Activated CD4-positive, CD25-positive, alpha-beta regulatory T cell treated with anti-CD3 and anti-CD28 coated beads, Interleukin-2, amount 50 U/mL, for 72 hours (primary cell): Measurements from ENCODE around the gene COL27A1.

Experiments
- DNase-seq: peaks from one replicate; pipeline ENCODE4 v3.0.0; 2021

COL27A1 gene

DNA sequence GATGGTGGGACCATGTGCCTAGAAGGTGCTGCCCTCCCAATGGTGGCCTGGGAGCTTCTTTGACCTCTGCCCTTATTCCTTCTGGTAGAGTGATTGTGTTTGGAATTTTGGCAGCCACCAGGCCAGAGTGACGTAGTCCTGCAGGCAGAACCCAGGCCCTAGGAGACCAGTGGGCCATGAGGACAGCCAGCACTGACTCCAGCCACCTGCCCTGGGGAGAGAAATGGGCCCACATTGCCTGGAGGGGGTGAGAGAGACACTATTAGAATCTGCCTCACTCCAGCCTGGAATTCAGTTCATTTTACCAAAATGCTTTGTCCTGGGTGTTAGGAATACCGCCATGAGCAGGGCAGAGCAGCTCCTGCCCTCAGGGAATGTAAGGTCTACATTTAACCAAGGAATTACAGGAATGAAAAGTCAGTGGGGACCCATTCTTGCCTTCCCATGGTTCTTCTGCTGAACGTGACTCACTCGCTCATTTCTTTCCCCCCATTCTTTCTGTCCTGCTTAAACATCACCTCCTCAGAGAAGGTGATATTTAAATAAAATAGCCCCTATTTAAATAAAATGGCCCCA lies 5.5 kb upstream of the COL27A1 start:
- DNase-seq: no peak

DNA sequence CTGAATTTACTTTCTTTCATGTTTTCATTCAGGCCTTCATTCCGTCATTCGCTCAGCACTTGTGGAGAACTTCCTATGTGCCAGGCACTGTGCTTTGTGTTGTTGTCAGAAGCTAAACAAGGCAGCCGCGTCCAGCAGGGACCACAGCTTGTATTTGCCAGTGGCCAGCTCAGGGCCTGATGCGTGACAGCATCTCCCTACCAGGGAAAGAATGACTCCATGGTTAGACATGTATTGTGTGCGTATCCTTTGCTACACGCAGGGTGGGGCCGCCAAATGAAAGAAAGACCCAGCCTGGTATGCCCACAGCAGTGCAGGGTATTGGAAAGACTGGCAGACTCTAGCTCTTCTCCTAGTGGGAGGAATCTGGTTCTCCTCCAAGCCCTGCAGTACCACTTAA lies 4.7 kb upstream of the COL27A1 start:
- no peak for DNase-seq

DNA sequence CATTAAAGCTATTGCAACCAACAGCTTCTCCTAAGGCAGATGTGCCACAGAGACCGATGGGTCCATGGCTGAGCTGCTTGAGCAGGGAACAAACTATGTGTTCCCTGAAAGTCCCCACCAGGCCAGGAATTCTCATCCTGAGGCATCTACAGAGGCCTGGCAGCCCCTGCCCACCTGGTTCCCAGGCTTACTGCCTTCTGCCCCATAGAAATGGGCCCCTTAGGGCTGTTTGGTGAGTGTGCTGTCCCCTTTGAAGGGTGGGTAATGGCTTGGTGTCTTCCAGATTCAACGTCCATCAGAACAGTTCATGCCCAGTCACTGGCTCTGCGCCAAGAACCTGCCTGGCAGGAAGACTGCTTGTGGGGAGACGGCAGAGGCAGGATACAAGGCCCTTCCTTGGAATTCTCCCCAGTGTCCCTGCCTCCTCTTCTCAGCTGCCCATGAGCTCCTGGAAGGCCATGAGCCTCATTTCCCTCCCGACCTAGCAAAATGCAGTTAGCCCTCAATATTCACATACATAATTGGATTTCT lies 3.8 kb upstream of the COL27A1 start:
- DNase-seq: no peak

DNA sequence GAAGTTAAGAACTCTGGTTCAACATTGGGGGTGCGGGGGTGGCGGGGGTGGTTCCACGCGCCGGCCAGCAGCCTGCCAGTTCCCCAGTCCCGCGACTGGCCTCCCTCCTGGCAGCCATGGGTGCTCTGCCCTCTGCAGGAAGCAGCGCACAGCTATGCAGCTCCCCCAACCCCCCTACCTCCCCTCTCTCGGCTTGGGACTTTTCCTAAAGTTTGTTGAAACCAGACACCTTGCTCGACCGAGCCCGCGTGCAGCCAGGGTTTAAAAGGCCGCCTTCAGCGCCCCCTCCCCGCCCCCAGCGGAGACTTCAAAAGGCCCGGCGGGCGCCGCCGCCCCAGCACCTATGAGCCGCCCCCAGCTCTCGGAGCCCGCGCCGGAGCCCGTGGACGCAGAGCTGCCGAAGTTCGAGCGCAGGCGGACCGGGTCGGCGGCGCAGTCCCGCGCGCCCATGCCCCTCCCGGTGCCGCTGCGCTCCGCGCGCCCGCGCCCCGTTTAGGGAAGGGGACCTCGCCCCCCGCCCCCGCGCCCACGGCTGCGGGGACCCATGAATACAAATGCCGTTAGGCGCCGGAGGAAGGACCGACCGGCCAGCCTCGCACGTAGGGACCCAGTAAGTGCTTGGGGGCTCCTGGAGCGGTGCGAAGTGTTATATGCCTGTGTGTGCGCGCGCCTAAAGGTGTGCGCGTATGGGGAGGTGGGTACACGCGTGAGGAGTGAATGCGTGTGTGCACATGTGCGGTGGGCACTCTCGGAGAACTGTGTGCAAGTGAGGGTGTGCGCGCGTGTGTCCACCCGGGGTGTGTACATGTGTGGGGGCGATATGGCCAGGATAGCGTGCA lies 1.4 kb upstream of the COL27A1 start:
- DNase-seq: no peak

DNA sequence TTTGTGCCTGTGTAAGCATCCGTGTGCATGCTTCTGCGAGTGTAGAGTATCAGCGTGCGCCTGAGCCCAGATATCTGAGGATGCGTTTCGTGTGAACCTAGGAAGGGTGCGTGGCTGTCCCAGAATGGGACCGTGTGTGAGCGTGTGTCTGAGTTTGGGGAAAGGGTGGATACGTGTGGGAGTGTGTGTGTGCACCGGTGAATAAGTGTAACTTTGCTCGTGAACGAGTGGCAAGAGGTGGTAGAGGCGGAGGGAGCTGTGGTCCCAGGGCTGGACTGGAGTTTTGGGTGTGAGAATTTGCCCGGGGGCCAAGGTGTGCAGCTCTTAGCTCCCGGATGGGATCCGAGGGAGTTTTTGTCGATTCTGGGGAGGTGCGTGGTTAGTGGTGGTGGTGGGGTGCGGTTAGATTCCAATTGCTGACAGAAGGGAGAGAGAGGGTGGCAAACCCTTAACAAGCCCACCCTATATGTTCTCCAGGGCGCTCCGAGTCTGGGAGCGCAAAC lies 686 bp upstream of the COL27A1 start:
- DNase-seq: no peak

DNA sequence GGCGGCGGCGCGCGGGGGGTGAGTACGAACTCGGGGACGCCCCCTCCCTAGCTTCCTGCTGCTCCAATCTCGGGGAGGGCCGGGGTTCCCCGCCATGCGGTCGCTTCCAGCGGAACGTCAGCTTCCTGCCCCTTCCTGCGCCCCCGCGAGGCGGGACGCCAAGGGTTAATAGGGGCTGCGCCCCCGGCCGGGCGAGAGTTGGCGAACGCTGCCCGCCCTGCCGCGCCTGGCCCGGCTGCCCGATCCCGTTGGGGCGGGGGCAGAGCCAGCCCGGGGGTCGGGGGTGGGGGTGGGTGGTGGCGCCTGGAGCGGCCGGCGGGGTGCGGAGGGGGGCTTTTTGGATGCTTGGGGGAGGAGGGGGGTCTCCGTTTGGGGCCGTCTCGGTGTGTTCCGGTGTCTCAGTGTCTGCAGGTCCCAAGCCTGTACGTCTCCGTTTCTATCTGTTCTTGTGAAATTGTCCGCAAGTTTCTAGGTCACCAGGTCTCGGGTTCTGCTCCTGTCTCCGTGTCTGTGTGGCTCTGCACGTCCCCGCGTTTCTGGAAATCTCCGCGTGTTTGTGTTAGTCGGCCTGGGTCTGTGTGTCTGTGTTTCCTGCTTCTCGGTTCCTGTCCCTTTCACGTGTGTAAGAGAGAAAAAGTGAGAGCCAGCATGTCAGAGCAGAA lies 789 bp downstream of the COL27A1 start:
- no peak for DNase-seq

DNA sequence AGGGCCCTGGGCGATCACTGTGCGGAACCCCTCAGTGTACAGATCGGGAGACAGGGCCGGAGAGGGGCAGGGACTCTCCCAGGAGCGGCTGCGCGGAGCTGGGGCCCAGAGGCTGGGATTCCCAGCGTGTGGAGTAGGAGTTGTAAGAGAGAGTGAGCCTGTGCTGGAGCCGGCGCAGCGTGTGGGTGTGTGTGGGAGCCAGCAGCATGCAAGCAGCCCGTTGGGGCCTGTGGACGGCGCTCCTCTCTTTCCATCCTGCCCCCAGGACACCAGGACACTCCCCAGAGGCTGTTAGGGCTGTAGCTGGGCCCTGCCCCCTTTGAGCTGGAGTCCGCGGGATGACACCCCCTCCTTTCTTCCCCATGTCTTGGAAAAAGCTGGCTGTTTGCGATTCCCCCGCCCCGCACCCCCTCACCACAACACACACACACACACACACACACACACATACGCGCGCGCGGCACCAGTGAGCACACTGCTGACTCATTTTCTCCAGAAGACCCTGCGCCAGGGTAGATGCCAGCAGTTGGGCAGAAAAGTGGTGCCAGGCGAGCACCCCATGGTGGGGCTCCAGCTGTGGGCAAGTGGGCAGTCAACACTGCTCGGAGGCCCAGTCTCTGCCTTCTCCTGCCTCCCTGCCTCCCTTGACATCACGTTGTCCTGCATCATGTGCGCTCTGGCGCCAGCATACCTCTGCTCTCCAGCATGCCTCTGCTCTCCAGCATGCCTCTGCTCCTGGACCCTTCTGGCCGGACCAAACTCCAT lies 1.5 kb downstream of the COL27A1 start:
- no peak for DNase-seq

DNA sequence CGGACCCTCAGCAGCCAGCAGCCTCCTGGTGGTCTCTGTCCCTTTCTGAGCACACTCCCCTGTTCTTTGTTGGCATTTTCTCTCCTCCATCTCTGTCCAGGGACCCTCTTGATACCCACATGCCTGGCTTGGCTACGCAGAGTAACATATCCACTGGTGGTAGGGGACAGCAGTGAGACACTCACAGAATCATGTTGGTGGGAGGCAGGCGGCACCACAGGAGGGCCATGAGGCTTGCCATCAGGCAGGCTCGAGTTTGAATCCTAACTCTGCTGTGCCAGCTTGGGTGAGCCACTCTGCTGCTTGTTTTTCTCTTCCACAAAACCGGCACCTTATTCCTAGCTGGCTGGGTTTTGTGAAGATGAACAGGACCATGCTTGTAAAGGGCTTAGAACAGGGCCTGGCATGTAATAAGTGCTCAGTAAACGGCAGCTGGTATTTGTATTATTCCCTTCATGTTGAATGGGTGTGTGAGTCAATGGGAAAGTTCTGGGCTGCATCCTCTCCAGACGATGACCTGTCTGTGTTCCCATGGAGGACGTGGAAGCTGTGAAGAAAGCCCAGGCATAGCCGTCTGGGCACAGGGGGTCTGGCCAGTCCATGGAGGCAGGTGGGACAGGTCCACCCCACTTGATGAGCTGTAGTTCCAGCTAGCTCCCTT lies 2.3 kb downstream of the COL27A1 start:
- no peak for DNase-seq

DNA sequence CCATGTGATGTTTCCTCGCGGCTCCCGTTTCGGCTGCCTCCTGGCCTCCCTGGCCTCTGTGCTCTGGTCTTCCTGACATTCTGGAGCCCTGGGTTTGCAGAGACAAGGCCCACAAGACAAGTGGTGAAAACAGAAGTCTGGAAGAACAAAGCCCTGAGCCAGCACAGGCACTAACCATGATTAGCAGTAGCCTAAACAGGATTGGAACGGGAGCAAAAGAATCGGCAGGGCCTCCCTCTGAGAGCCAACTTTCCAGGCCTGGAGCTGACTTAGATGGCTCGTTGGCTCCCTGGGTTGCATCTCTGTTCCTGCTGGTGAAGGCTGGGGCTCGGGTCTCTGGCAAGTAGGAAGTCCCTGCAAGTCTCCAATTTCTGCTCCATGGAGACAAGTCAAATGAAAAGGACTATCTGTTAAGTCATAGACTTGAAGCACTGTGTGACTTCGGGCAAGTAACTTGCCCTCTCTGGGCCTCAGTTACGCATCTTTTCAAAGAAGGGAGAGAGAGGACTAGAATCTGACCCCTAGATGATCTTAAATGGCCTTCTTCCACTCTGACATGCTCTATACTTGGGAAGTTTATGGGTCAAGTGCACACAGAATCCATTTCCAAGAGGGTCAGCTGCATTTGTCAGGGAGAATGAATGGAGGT lies 3.3 kb downstream of the COL27A1 start:
- no peak for DNase-seq

DNA sequence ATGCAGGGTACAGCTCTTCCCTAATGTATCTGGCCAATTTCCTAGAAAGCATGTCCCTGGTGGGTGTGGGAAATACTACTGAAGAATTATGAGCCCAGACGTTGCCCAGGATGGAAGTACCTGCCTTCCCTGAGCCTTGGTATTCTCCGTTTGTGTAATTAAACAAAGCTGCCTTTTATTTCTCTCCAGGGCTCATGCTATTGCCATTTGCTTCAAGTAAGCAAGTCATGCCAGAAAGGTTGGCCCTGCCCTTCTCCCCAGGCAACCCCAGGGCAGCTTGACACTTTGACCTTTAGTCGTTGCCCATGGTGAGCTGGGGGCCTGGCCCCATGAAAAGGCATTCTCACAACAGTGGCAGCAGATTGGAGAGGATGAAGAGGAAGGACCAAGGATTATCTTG lies 4.4 kb downstream of the COL27A1 start:
- DNase-seq: no peak

DNA sequence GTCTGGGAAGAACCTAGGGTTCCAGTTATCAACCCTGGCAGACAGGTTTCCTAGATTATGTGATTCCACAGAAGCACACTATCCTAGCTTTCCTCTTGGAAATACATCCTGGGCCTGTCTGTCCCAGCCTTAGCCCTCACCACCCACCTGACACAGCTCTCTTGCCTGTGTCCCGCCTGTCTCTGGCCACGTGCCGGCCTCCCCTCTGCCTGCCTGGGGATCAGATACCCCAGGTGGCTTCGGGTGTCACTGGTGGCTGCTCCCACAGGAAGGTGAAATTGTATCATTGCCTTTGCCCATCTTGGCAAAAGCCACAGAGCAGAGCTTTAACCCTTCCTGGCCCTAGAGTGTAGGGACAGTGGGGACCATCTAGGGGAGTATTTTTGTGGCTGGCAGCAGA lies 6.2 kb downstream of the COL27A1 start:
- DNase-seq: no peak

DNA sequence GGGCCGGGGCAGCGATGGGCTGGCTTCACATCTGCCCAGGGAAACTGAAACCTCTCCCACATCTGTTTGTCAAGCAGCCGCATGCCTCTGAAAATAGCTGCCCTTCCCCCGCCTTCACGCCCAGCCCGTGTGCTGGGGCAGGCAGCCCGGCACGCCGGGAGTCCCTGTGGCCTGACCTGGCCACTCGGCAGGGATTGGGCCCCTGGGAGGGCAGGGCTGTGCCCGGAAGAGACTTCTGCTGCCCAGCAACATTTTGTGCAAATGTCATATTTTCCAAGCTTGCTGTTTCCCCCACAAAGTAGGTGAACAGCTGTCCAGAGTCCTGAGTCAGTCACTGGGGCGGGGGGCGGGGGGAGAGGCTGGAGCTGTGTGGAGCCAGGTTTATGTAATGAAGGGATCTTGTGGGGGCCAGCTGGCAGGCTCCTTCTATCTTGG lies 8.2 kb downstream of the COL27A1 start:
- DNase-seq: no peak

DNA sequence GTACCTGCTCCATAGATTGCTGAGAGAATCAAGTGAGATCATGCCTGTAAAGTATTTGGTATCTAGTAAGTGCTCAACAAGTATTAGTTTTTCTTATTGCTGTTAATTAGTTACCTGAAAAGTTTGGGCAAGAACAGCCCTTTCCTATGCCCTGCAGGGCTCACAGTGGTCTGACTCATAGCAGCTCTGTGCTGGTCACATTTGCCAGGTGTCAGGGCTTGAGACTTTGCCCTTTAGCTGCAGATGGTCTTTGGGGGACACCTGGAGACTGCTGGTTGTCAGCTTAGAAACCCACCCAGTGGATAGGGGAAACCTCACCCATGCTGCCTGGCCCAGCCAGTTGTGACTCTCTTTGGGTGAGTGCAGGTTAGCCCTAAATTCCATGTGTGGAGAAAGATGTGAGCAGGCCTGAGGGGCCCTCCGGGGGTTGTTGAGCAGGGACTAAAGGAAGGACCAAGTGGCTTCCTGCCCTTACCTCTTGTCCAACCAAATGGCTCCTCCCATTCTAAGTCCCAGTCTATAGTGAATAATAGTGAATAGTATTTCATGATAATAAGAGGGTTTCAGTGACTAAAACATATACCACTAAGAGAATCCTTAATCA lies 9.0 kb downstream of the COL27A1 start:
- DNase-seq: no peak

DNA sequence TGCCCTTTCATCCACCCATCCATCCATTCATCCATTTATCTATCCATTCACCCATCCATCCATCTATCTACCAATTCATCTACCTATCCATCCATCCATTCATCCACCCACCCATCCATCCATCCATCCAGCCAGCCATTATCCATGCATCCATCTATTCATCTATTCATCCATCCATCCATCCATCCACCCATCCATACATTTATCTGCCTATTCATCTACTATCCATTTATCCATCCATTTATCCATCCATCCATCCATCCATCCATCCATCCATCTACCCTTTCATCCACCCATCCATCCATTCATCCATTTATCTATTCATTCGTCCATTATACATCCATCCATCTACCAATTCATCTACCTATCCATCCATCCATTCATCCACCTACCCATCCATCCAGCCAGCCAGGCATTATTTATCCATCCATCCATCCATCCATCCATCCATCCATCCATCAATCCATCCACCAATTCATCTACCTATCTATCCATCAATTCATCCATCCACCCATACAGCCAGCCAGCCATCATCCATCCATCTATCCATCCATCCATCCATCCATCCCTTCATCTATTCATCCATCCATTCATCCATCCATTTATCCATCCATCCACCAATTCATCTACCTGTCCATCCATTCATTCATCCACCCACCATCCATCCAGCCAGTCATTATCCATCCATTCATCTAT lies 10.2 kb downstream of the COL27A1 start:
- DNase-seq: no peak

DNA sequence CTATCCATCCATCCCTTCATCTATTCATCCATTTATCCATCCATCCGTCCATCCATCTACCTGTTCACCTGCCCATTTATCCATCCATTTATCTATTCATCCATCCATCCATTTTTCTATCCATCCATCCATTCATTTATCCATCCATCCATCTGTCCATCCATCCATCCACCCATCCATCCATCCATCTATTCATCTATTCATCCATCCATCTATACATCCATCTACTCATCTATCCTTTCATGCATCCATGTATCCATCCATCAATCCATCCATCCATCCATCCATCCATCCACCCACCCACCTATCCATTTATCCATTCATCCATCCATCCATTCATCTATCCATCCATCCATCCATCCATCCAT lies 10.8 kb downstream of the COL27A1 start:
- no peak for DNase-seq

DNA sequence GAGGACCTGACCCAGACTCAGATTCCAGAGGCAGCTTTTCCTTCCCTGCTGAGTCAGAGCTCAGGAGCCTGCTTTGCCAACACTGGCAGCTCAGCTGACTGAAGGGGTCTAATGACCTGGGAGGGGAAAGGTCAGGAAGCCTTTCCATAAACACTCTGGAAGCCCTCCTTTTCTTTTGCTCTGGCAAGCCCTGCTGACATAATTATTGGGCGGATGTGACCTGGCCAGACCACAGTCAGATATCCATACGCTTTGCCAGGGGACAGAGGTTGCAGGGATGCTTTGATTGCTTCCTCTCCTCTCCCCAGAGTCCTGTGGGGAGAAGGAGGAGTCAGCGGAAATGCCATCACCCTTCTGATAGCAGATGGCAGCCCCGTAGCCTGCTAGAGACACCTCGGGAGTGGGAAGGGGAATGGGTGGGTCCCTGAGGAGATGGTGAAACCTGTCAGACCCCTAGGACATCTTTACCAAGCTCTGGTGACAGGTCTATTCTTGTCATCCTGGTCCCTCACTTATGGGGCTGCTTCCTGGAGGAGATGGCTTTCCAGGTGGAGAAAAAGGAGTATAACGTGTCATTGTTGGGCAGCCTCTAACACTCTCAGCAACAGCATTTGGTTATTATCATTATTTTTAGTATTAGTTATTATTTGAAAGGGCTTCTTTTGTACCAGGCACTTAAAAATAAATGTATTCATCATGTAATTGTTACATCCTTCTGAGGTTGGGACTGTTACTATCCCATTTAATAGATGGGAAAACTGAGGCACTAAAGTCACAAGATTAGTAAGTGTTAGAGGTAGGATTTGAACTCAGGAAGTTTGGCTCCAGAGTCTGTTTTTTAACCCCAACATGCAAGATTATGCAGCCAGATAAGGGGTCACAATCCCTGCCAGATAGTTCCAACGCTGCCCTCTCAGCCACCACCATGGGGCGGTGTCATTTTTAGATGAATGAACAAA lies 11.6 kb downstream of the COL27A1 start:
- no peak for DNase-seq

DNA sequence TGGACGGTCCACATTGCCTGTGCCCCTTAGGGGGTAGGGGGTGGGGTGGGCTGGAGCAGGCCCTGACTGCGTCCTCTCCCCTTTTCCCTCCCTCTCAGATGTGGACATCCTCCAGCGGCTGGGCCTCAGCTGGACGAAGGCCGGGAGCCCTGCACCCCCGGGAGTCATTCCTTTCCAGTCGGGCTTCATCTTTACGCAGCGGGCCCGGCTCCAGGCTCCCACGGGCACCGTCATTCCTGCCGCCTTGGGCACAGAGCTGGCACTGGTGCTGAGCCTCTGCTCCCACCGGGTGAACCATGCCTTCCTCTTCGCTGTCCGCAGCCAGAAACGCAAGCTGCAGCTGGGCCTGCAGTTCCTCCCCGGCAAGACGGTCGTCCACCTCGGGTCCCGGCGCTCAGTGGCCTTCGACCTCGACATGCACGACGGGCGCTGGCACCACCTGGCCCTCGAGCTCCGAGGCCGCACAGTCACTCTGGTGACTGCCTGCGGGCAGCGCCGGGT lies 12.3 kb downstream of the COL27A1 start:
- DNase-seq: no peak

DNA sequence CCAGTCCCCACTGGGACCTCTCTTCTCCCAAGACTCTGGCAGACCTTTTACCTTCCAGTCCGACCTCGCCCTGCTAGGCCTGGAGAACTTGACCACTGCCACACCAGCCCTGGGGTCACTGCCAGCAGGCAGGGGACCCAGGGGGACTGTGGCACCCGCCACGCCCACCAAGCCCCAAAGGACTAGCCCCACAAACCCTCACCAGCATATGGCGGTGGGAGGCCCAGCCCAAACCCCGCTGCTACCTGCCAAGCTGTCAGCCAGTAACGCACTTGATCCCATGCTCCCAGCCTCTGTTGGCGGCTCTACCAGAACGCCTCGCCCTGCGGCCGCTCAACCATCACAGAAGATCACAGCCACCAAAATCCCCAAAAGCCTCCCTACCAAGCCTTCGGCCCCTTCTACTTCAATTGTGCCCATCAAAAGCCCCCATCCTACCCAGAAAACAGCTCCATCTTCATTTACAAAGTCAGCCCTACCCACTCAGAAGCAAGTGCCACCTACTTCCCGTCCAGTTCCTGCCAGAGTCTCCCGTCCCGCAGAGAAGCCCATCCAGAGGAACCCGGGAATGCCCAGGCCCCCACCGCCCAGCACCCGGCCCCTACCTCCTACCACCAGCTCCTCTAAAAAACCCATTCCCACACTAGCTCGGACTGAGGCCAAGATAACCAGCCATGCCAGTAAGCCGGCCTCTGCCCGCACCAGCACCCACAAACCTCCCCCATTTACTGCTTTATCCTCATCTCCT lies 13.1 kb downstream of the COL27A1 start:
- no peak for DNase-seq
